H9 (cell line): Measurements from ENCODE around the gene GPM6B. TPM values are rescaled to one million over a fixed set of nuclear protein-coding genes. Genes with fewer than 3 reads are reported as not detected.

Source experiments
- DNase-seq: peaks from one replicate; pipeline ENCODE4 v3.0.0-alpha.2; 2017
- H2AFZ ChIP-seq: one replicate; pipeline ENCODE4 v1.6.1; 2013; ENCODE audit warnings: mild to moderate bottlenecking, low read length, control low read depth, moderate library complexity
- H2AK5ac ChIP-seq: 2 replicates; pipeline ENCODE4 v1.6.1; 2013; ENCODE audit warnings: low read length, control low read depth, mixed read lengths; ENCODE audit not compliant: insufficient read length
- H2BK120ac ChIP-seq: one replicate; pipeline ENCODE4 v1.6.1; 2013; ENCODE audit warnings: low read depth, mild to moderate bottlenecking, low read length, control low read depth, inconsistent platforms; ENCODE audit not compliant: poor library complexity, severe bottlenecking
- H2BK12ac ChIP-seq: 2 replicates; pipeline ENCODE4 v1.6.1; 2013; ENCODE audit warnings: low read length, control low read depth, mixed read lengths, low read depth; ENCODE audit not compliant: insufficient read length
- H2BK15ac ChIP-seq: 2 replicates; pipeline ENCODE4 v1.6.1; 2013; ENCODE audit warnings: low read depth, low read length, control low read depth
- H2BK20ac ChIP-seq: one replicate; pipeline ENCODE4 v1.6.1; 2013; ENCODE audit warnings: low read depth, mild to moderate bottlenecking, low read length, control low read depth, inconsistent platforms; ENCODE audit not compliant: poor library complexity, severe bottlenecking
- H2BK5ac ChIP-seq: 2 replicates; pipeline ENCODE4 v1.6.1; 2013; ENCODE audit warnings: low read length, control low read depth, mixed read lengths; ENCODE audit not compliant: insufficient read length
- H3K14ac ChIP-seq: 2 replicates; pipeline ENCODE4 v1.6.1; 2013; ENCODE audit warnings: low read length, control low read depth; ENCODE audit not compliant: insufficient read depth
- H3K18ac ChIP-seq: 2 replicates; pipeline ENCODE4 v1.6.1; 2013; ENCODE audit warnings: low read depth, mild to moderate bottlenecking, mixed read lengths, low read length, control low read depth; ENCODE audit not compliant: insufficient read length
- H3K23ac ChIP-seq: 2 replicates; pipeline ENCODE4 v1.6.1; 2013; ENCODE audit warnings: low read length, control low read depth, mixed read lengths, low read depth; ENCODE audit not compliant: insufficient read length
- H3K23me2 ChIP-seq: 2 replicates; pipeline ENCODE4 v1.6.1; 2013; ENCODE audit warnings: low read depth, mild to moderate bottlenecking, mixed read lengths, low read length, control low read depth; ENCODE audit not compliant: insufficient read length, poor library complexity, severe bottlenecking
- H3K27ac ChIP-seq: 2 replicates; pipeline ENCODE4 v1.5.1; 2013; ENCODE audit warnings: low read length, control low read depth, mixed read lengths, low read depth; ENCODE audit not compliant: insufficient read length
- H3K27me3 ChIP-seq: 2 replicates; pipeline ENCODE4 v1.6.1; 2013; ENCODE audit warnings: low read length, control low read depth, inconsistent platforms; ENCODE audit not compliant: insufficient read depth
- H3K4ac ChIP-seq: 2 replicates; pipeline ENCODE4 v1.6.1; 2013; ENCODE audit warnings: low read depth, mild to moderate bottlenecking, control low read depth, inconsistent platforms, low read length, moderate library complexity
- H3K4me1 ChIP-seq: 2 replicates; pipeline ENCODE4 v1.6.1; 2013; ENCODE audit warnings: low read length, control low read depth, inconsistent platforms; ENCODE audit not compliant: insufficient read depth
- H3K4me2 ChIP-seq: 2 replicates; pipeline ENCODE4 v1.6.1; 2013; ENCODE audit warnings: low read length, control low read depth, mixed read lengths; ENCODE audit not compliant: insufficient read length, insufficient read depth
- H3K56ac ChIP-seq: 2 replicates; pipeline ENCODE4 v1.6.1; 2013; ENCODE audit warnings: low read depth, mild to moderate bottlenecking, mixed read lengths, low read length, control low read depth; ENCODE audit not compliant: insufficient read length
- H3K79me1 ChIP-seq: 2 replicates; pipeline ENCODE4 v1.6.1; 2013; ENCODE audit warnings: low read depth, mild to moderate bottlenecking, moderate library complexity, low read length, control low read depth, inconsistent platforms; ENCODE audit not compliant: insufficient read depth, poor library complexity, severe bottlenecking
- H3K79me2 ChIP-seq: 2 replicates; pipeline ENCODE4 v1.6.1; 2013; ENCODE audit warnings: low read length, control low read depth, inconsistent platforms; ENCODE audit not compliant: insufficient read depth
- H3K9ac ChIP-seq: 2 replicates; pipeline ENCODE4 v1.6.1; 2013; ENCODE audit warnings: low read length, control low read depth, mixed read lengths; ENCODE audit not compliant: insufficient read length; ENCODE audit errors: extremely low read depth
- H3K9me3 ChIP-seq: one replicate; pipeline ENCODE4 v1.6.1; 2013; ENCODE audit warnings: low read depth, low read length, inconsistent platforms; ENCODE audit not compliant: control insufficient read depth
- H3T11ph ChIP-seq: one replicate; pipeline ENCODE4 v1.6.1; 2013; ENCODE audit warnings: mild to moderate bottlenecking, low read length, control low read depth, inconsistent platforms
- H4K20me1 ChIP-seq: one replicate; pipeline ENCODE4 v1.6.1; 2013; ENCODE audit not compliant: control insufficient read depth, insufficient read length, insufficient read depth
- H4K5ac ChIP-seq: 2 replicates; pipeline ENCODE4 v1.6.1; 2013; ENCODE audit warnings: low read depth, mild to moderate bottlenecking, mixed read lengths, low read length, control low read depth; ENCODE audit not compliant: insufficient read length
- H4K8ac ChIP-seq: replicated peaks from 2 replicates; pipeline ENCODE4 v1.6.1; 2013; ENCODE audit warnings: low read length, control low read depth, mixed read lengths, low read depth; ENCODE audit not compliant: insufficient read length
- H4K91ac ChIP-seq: 2 replicates; pipeline ENCODE4 v1.6.1; 2013; ENCODE audit warnings: low read depth, mild to moderate bottlenecking, moderate library complexity, mixed read lengths, low read length, control low read depth; ENCODE audit not compliant: insufficient read length
- H3K27ac Mint-ChIP-seq, 3 experiments: 2 replicates in 2 of 3; 3 replicates in 1 of 3; pipeline ENCODE4 v1.8.0; 2020 to 2021; ENCODE audit warnings: mixed read lengths in 3 of 3, mild to moderate bottlenecking in 1 of 3, moderate library complexity in 1 of 3
- H3K27me3 Mint-ChIP-seq: 2 replicates; pipeline ENCODE4 v1.8.0; 2021; ENCODE audit warnings: low read depth, mild to moderate bottlenecking, moderate library complexity, mixed read lengths
- H3K36me3 Mint-ChIP-seq, 3 experiments: 2 replicates in 2 of 3; 3 replicates in 1 of 3; pipeline ENCODE4 v1.8.0; 2020 to 2021; ENCODE audit warnings: low read depth in 3 of 3, mixed read lengths in 3 of 3; ENCODE audit not compliant: insufficient read depth in 1 of 3
- H3K4me1 Mint-ChIP-seq, 2 experiments: 2 replicates each; pipeline ENCODE4 v1.8.0; 2020; ENCODE audit warnings: mixed read lengths in 2 of 2
- H3K4me3 Mint-ChIP-seq, 2 experiments: 2 replicates in 1 of 2; 3 replicates in 1 of 2; pipeline ENCODE4 v1.8.0; 2020 to 2021; ENCODE audit warnings: mild to moderate bottlenecking in 2 of 2, mixed read lengths in 2 of 2, moderate library complexity in 1 of 2
- H3K9me3 Mint-ChIP-seq, 2 experiments: 2 replicates in 1 of 2; 3 replicates in 1 of 2; pipeline ENCODE4 v1.8.0; 2020; ENCODE audit warnings: mild to moderate bottlenecking in 2 of 2, mixed read lengths in 2 of 2, moderate library complexity in 1 of 2
- CTCF ChIP-seq: fragments of 200-600 bp; sonication (generic); conservative IDR thresholded peaks from 3 replicates; pipeline ENCODE4 v1.8.0; 2021; ENCODE audit warnings: antibody characterized with exemption, mild to moderate bottlenecking
- WGBS: extraction: QIAGEN DNeasy Blood & Tissue Kit; methylation state at CpG from one replicate; pipeline ENCODE4 v1.1.7; 2013; ENCODE audit warnings: missing lambda C conversion rate, low lambda C conversion rate, mixed read lengths; ENCODE audit not compliant: insufficient read length; ENCODE audit errors: extremely low coverage; 5-methylcytosine and 5-hydroxymethylcytosine counted together
- total RNA-seq: library from RNA; stranded (reverse); gene quantifications from 2 replicates; pipeline ENCODE4 v1.2.1, GENCODE V29; 2021

The GPM6B gene
- total RNA-seq, 1 experiment from 2014 or later, result 73.9 TPM

- Histone ChIP-seq H3T11ph (no peak overlapping the region), H2BK20ac (no peak overlapping the region), H3K79me2 (no peaks in the 10 kb centered on the region), H3K23ac (no peak overlapping the region), H2BK12ac (no peak overlapping the region), H3K9ac (no peak overlapping the region), H3K27me3 (no peaks in the 10 kb centered on the region), H4K8ac (no peak overlapping the region), H3K56ac (no peak overlapping the region), H3K4ac (no peak overlapping the region), H3K18ac (no peak overlapping the region), H2BK120ac (no peak overlapping the region), H3K79me1 (no peaks in the 10 kb centered on the region), H2BK5ac (no peak overlapping the region), H3K9me3 (no peaks in the 10 kb centered on the region), H3K23me2 (no peaks in the 10 kb centered on the region), H3K4me1 (no peaks in the 10 kb centered on the region), H4K20me1 (no peaks in the 10 kb centered on the region), H2BK15ac (no peak overlapping the region), H2AK5ac (no peak overlapping the region), H2AFZ (no peak overlapping the region), H4K91ac (no peak overlapping the region), H3K4me2 (no peak overlapping the region), H3K14ac (no peak overlapping the region), H4K5ac (no peak overlapping the region), H3K27ac (no peak overlapping the region)
- Mint-ChIP-seq H3K9me3 (peaks cover 14 to 33% of the 10 kb centered on the region in 2 experiments; a peak in 4 of 5 replicates), H3K36me3 (peaks cover 31 to 66% (median 45%) of the 10 kb centered on the region in 3 experiments), H3K27ac (no peak overlapping the region), H3K4me1 (peaks cover 3 to 6% of the 10 kb centered on the region in 2 experiments; a peak in 3 of 4 replicates), H3K4me3 (no peak overlapping the region), H3K27me3 (no peaks in the 10 kb centered on the region)
- TF ChIP-seq CTCF, result no peak
- no peak for DNase-seq
- WGBS, result no CpG with 5 or more reads among the region's 2 CpGs
These were observed 42.2 kb downstream of the GPM6B start for GRCh38 chrX:13774696-13775095.
